AML-193 (cell line): ENCODE measurements around the gene HTR4.
"Not testable (repeated sequence)": the region's sequence is repeated elsewhere in the genome, so short reads cannot be mapped to it uniquely, and the experiment has no call there.

Experiments used
- DNase-seq, 2 experiments: peaks; one replicate each; lab custom pipeline; 2025; lab: John Stamatoyannopoulos, UW

HTR4 gene

GRCh38 chr5:148653836-148654781, at the start of gene HTR4:
HTR4 (minus strand) TSS chr5:148654527; CDS start chr5:148637014, 17,513 bp downstream.
- DNase-seq: no peak

GRCh38 chr5:148702019-148702596, 47.8 kb upstream of the HTR4 start:
- no peak for DNase-seq

GRCh38 chr5:148699028-148699427, 44.7 kb upstream of the HTR4 start:
- DNase-seq: peak in 1 of 2 experiments; percentile 4

GRCh38 chr5:148697809-148698196, 43.5 kb upstream of the HTR4 start:
- DNase-seq: no peak

- no peak for DNase-seq
These were observed 43.0 kb upstream of the HTR4 start for GRCh38 chr5:148697180-148697808.

GRCh38 chr5:148696187-148697036, 42.1 kb upstream of the HTR4 start:
- no peak for DNase-seq

GRCh38 chr5:148690945-148691344, 36.6 kb upstream of the HTR4 start:
- DNase-seq: no peak

GRCh38 chr5:148688787-148689186, 34.5 kb upstream of the HTR4 start:
- no peak for DNase-seq

GRCh38 chr5:148687871-148688270, 33.5 kb upstream of the HTR4 start:
- DNase-seq: no peak

- peak; percentile 53 to 57 for DNase-seq
These were observed 33.1 kb upstream of the HTR4 start for GRCh38 chr5:148687427-148687826.

- DNase-seq: no peak
These were observed 32.3 kb upstream of the HTR4 start for GRCh38 chr5:148686660-148687059.

- no peak for DNase-seq
These were observed 31.3 kb upstream of the HTR4 start for GRCh38 chr5:148685520-148686134.

- DNase-seq: no peak
These were observed 30.2 kb upstream of the HTR4 start for GRCh38 chr5:148684528-148684927.

GRCh38 chr5:148683651-148684050, 29.3 kb upstream of the HTR4 start:
- no peak for DNase-seq

GRCh38 chr5:148682058-148683026, 28.0 kb upstream of the HTR4 start:
- DNase-seq: no peak

- DNase-seq: no peak
These were observed 27.1 kb upstream of the HTR4 start for GRCh38 chr5:148681157-148682057.

GRCh38 chr5:148673704-148674103, 19.4 kb upstream of the HTR4 start:
- not testable (repeated sequence) for DNase-seq

GRCh38 chr5:148666353-148666752, 12.0 kb upstream of the HTR4 start:
- peak in 1 of 2 experiments; percentile 1 for DNase-seq

- DNase-seq: no peak
These were observed 11.1 kb upstream of the HTR4 start for GRCh38 chr5:148665431-148665830.
